Endothelial cell (in vitro differentiated cells): ENCODE results near the gene RAB7B. TPM values are rescaled to one million over a fixed set of nuclear protein-coding genes. Genes with fewer than 3 reads are reported as not detected.

Experiments
- DNase-seq: peaks from one replicate; pipeline ENCODE4 v3.0.0; 2021; ENCODE audit warnings: low spot score
- H3K27ac Mint-ChIP-seq: one replicate; pipeline ENCODE4 v1.8.0; 2021; ENCODE audit warnings: mixed read lengths, inconsistent platforms; ENCODE audit not compliant: unreplicated experiment
- H3K27me3 Mint-ChIP-seq: one replicate; pipeline ENCODE4 v1.8.0; 2021; ENCODE audit warnings: mild to moderate bottlenecking, moderate library complexity, mixed read lengths, inconsistent platforms; ENCODE audit not compliant: unreplicated experiment
- H3K36me3 Mint-ChIP-seq: one replicate; pipeline ENCODE4 v1.8.0; 2021; ENCODE audit warnings: mild to moderate bottlenecking, low read depth, mixed read lengths, inconsistent platforms; ENCODE audit not compliant: unreplicated experiment
- H3K4me1 Mint-ChIP-seq: one replicate; pipeline ENCODE4 v1.8.0; 2021; ENCODE audit warnings: mild to moderate bottlenecking, mixed read lengths, inconsistent platforms; ENCODE audit not compliant: unreplicated experiment
- H3K4me3 Mint-ChIP-seq: one replicate; pipeline ENCODE4 v1.8.0; 2021; ENCODE audit warnings: mild to moderate bottlenecking, mixed read lengths, inconsistent platforms; ENCODE audit not compliant: unreplicated experiment
- H3K9me3 Mint-ChIP-seq: one replicate; pipeline ENCODE4 v1.8.0; 2021; ENCODE audit warnings: mixed read lengths, inconsistent platforms; ENCODE audit not compliant: unreplicated experiment
- total RNA-seq: library from RNA; stranded (reverse); fragmentation: NEBNext Ultra II Directional; extraction: Animal tissue kit (Norgen Biotek cat#: 25700); gene quantifications from one replicate; pipeline ENCODE4 v1.2.1, GENCODE V29; 2021; ENCODE audit not compliant: unreplicated experiment
- TF ChIP-seq, protein P1 (sequence below): fragments of 200-600 bp; sonication (generic); IDR thresholded peaks from one replicate; pipeline ENCODE4 v1.5.0; 2021; ENCODE audit warnings: antibody characterized with exemption; ENCODE audit not compliant: unreplicated experiment

The RAB7B gene
- total RNA-seq, 1 donor from 2014 or later = not detected

DNA sequence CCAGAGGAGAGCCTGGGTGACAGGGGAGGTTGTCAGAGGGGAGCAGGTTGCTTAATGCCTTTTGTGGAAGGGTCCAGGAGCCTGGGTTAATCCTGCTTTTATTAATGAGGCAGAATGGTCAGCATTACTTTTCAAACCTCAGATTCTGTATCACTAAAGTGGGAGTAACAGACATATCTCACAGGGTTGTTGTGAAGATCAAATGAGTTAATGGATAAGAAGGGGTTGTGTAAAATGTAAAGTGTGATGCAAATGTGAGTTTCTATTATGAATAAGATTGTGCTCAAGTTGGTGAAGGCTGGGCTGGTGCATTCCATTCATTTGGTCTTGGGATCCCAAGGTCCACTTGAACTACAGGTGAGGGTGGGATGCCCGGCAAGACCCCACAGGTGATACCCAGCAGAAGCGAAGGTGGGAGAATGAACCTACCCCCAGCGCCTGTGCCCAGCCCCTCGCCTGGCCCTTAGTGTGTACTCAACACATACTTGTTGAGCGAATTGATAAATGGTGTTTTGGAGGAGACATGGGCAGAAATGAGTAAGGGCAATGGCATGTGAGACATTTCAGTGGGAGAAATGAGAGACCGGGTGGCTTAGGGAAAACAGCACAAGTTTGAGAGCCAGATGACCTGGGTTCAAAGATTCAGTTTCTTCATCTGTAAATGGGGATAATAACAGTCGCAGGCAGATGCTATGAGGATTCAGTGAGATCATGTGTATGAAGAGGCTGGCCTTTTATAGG is 66.2 kb downstream of the RAB7B start:
- no peak for DNase-seq
- peaks cover 10% of the 10 kb centered on the region for H3K27me3 Mint-ChIP-seq
- peaks cover 39% of the 10 kb centered on the region for H3K4me1 Mint-ChIP-seq
- H3K36me3 Mint-ChIP-seq = no peaks in the 10 kb centered on the region
- TF ChIP-seq, protein P1, sequence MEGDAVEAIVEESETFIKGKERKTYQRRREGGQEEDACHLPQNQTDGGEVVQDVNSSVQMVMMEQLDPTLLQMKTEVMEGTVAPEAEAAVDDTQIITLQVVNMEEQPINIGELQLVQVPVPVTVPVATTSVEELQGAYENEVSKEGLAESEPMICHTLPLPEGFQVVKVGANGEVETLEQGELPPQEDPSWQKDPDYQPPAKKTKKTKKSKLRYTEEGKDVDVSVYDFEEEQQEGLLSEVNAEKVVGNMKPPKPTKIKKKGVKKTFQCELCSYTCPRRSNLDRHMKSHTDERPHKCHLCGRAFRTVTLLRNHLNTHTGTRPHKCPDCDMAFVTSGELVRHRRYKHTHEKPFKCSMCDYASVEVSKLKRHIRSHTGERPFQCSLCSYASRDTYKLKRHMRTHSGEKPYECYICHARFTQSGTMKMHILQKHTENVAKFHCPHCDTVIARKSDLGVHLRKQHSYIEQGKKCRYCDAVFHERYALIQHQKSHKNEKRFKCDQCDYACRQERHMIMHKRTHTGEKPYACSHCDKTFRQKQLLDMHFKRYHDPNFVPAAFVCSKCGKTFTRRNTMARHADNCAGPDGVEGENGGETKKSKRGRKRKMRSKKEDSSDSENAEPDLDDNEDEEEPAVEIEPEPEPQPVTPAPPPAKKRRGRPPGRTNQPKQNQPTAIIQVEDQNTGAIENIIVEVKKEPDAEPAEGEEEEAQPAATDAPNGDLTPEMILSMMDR = no peak
- H3K9me3 Mint-ChIP-seq = no peaks in the 10 kb centered on the region
- H3K4me3 Mint-ChIP-seq = no peak overlapping the region
- H3K27ac Mint-ChIP-seq = no peak overlapping the region

DNA sequence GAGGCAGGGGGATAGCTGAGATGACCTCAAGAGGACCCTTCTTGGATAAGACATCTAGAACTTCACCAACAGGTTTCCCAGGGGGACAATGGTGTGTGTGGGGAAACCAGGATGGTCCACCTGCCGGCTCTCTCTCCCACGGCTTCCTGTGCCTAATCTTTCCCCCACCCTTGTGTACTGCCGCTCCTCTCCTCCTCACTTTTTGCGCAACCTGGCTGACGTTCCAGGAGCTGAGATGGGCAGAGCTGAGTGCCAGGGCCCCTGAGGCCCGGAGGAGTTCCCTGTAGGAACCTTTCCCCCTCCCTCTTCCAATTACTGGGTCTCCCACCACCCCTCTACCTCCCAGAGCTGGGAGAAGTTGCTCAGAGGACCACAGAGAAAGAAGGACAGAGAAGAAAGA is 66.9 kb downstream of the RAB7B start:
- Mint-ChIP-seq H3K27ac (no peak overlapping the region), H3K36me3 (no peaks in the 10 kb centered on the region), H3K9me3 (no peaks in the 10 kb centered on the region), H3K4me1 (peaks cover 36% of the 10 kb centered on the region), H3K27me3 (peaks cover 9% of the 10 kb centered on the region), H3K4me3 (no peak overlapping the region)
- TF ChIP-seq, protein P1 = no peak
- DNase-seq = no peak

DNA sequence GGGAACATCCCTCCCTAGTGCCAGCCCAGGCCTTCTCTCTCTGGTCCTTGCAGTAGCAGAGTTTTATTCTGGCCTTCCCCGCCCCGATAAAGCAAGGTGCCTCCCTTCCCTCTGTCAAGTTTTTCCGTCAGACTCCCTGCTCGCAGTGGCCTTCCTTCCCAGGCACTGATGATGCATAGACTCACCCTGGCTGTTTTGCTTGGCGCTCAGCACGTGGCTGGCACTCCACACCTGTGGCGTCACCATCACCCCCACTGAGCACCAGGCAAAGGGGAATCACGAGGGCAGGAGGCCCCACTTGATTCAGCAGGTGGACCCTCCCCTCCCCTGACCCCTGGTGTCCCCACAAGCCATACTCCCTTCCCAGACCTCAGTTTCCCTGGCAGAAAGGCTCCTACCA is 67.3 kb downstream of the RAB7B start:
- no peaks in the 10 kb centered on the region for H3K36me3 Mint-ChIP-seq
- peaks cover 35% of the 10 kb centered on the region for H3K4me1 Mint-ChIP-seq
- no peak overlapping the region for H3K27ac Mint-ChIP-seq
- H3K9me3 Mint-ChIP-seq = no peaks in the 10 kb centered on the region
- TF ChIP-seq, protein P1 = no peak
- H3K4me3 Mint-ChIP-seq = no peak overlapping the region
- peaks cover 8% of the 10 kb centered on the region for H3K27me3 Mint-ChIP-seq
- no peak for DNase-seq

DNA sequence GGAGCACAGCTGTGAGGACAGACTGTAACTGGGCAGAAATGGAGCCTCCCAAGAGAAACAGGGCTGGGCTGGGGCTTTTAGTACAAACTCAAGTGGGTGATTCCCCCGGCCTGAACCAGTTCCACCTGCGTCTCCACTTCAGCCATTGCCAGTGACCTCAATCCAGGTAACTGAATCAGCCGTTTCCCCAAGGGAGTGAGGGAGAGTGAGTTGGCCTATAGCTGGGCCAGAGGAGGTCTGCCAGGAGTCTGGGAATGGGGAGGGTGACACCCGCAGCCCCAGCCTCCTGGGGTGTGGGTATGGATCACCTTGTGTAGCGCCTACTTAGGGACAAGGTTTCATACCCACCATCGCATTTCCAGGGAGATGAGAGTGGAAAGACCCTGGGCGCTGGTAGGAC is 68.4 kb downstream of the RAB7B start:
- Mint-ChIP-seq H3K4me1 (peaks cover 30% of the 10 kb centered on the region), H3K27me3 (peaks cover 8% of the 10 kb centered on the region), H3K27ac (no peak overlapping the region), H3K36me3 (no peaks in the 10 kb centered on the region), H3K9me3 (no peaks in the 10 kb centered on the region), H3K4me3 (no peak overlapping the region)
- no peak for DNase-seq
- TF ChIP-seq, protein P1 = no peak
